GM12801 (cell line): ENCODE measurements around the gene AKT2.

Experiments
- TF ChIP-seq, protein P1 (sequence below): IDR thresholded peaks from one replicate; pipeline ENCODE4 v1.5.1; 2011; ENCODE audit warnings: control low read depth; ENCODE audit not compliant: insufficient read length; ENCODE audit errors: extremely low read depth

Gene AKT2

DNA sequence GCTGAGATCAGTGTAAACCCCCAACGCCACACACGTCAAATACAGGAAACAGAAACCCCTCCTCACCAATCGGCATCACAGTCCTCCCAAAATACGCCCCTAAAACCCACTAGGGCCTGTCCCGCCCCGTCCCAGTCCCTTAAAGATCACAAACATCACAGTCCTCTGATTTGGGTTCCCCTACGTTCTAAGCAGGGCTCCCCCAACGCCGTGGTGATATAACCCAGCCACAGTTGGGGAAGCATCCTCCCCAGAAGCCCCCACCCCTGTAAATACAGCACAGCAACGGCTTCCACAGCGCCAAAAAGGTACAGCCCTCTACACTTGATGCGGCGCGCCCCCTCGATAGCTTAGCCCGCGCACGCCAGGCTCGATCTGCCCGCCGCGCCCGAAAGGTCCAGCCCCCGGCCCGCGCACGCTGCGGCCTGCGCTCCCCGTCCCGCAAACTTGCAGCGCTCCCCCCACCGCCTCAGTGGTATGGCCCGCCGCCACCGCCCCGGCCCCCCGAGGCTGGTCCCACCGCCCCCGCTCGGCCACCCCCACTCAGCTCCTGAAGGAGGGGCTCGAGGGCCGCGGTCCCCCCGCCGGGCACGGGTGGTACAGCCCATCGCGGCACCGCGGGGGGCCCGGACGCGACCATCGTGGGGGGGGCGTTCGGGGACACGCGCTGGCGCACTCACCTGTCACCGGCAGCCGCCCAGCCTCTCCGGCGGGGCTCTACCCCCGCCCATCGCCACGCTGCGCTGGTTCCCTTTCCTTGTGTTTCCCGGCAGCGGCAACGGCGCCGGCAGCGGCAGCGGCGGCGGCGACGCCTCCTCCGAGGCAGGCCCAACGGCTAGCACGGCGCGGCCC lies at the start of gene AKT2:
AKT2 (minus strand) TSS at position 845 of the 852 bp plus-strand sequence. CDS start 20,078 bp downstream, outside the sequence.
- TF ChIP-seq, protein P1, sequence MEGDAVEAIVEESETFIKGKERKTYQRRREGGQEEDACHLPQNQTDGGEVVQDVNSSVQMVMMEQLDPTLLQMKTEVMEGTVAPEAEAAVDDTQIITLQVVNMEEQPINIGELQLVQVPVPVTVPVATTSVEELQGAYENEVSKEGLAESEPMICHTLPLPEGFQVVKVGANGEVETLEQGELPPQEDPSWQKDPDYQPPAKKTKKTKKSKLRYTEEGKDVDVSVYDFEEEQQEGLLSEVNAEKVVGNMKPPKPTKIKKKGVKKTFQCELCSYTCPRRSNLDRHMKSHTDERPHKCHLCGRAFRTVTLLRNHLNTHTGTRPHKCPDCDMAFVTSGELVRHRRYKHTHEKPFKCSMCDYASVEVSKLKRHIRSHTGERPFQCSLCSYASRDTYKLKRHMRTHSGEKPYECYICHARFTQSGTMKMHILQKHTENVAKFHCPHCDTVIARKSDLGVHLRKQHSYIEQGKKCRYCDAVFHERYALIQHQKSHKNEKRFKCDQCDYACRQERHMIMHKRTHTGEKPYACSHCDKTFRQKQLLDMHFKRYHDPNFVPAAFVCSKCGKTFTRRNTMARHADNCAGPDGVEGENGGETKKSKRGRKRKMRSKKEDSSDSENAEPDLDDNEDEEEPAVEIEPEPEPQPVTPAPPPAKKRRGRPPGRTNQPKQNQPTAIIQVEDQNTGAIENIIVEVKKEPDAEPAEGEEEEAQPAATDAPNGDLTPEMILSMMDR, result no peak

GRCh38 chr19:40332669-40333068 lies 47.5 kb upstream of the AKT2 start:
- TF ChIP-seq, protein P1, result no peak

DNA sequence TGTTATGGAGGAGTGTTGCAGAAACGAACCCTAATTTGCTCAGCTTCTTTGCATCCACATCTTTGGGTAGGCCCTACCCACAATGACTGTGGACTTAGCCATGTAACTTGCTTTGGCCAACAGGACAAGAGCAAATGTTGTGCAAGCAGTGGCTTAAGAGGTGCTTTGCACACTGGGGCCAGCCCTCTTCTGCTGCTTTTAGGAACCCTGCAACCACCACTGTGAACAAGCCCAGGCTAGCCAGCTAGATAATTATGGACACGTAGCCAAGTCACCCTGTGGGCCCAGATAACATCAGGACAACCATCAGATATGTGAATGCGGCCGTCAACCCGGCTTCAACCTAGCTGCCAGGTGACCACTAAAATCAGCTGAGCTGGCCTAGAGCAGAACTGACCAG lies 45.9 kb upstream of the AKT2 start:
- TF ChIP-seq, protein P1, result no peak

GRCh38 chr19:40326201-40326600 lies 41.1 kb upstream of the AKT2 start:
- TF ChIP-seq, protein P1, result no peak

- TF ChIP-seq, protein P1, result no peak
Observed at GRCh38 chr19:40323705-40324104, 38.6 kb upstream of the AKT2 start.

GRCh38 chr19:40322951-40323615 lies 37.9 kb upstream of the AKT2 start:
- TF ChIP-seq, protein P1, result no peak

DNA sequence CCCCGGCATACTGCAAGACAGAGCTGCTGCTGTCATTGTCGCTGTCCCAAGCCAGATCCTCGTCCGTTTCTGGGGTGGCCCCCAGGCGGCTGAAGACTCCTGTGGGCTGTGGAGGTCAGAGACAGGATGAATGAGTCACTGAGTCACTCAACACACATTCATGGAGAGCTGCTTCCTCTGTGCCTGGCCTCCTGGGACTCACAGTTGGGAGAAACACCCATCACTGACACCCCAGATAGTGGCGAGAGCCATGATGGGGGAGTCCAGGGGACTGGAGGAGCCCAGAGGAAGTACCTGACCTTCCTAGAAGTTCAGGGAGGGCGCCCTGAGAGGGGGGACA lies 37.1 kb upstream of the AKT2 start:
- TF ChIP-seq, protein P1, result no peak
